ENCODE data around the gene SELE.

Gene SELE

GRCh38 chr1:169731446-169731845 is 2.4 kb downstream of the SELE start:
- ATAC-seq: no peak
- TF ChIP-seq ISL1 (CRISPR knock-in tag; IDR thresholded peaks at IDR 0.05) (no peak), CSDC2 (CRISPR knock-in tag; IDR thresholded peaks at IDR 0.05) (no peak), CSRNP3 (CRISPR knock-in tag; IDR thresholded peaks at IDR 0.05) (no peak), ZFP30 (CRISPR knock-in tag; IDR thresholded peaks at IDR 0.05) (no peak), ZNF8 (CRISPR knock-in tag; IDR thresholded peaks at IDR 0.05) (no peak), SNAI2 (CRISPR knock-in tag; IDR thresholded peaks at IDR 0.05) (no peak), ZNF70 (CRISPR knock-in tag; IDR thresholded peaks at IDR 0.05) (no peak), OSR1 (CRISPR knock-in tag; IDR thresholded peaks at IDR 0.05) (no peak), ARNTL (CRISPR knock-in tag; IDR thresholded peaks at IDR 0.05; ENCODE audit: borderline replicate concordance, low read depth) (no peak), GLIS3 (CRISPR knock-in tag; IDR thresholded peaks at IDR 0.05) (no peak), POU6F1 (CRISPR knock-in tag; IDR thresholded peaks at IDR 0.05; ENCODE audit: borderline replicate concordance, low read depth) (no peak), TOX (CRISPR knock-in tag; IDR thresholded peaks at IDR 0.05; ENCODE audit: borderline replicate concordance) (no peak), TCF4 (CRISPR knock-in tag; IDR thresholded peaks at IDR 0.05; ENCODE audit: borderline replicate concordance) (no peak), BACH2 (CRISPR knock-in tag; IDR thresholded peaks at IDR 0.05; ENCODE audit: borderline replicate concordance) (no peak), PPARA (CRISPR knock-in tag; IDR thresholded peaks at IDR 0.05; ENCODE audit: borderline replicate concordance) (no peak)

GRCh38 chr1:169729991-169730390 is 3.9 kb downstream of the SELE start:
- no peak for ATAC-seq
- TF ChIP-seq ZNF70 (CRISPR knock-in tag; IDR thresholded peaks at IDR 0.05): no peak
- TF ChIP-seq ZNF565 (CRISPR knock-in tag; conservative IDR thresholded peaks at IDR 0.05; ENCODE audit: low read depth): no peak
- no peak for TF ChIP-seq POU6F1 (CRISPR knock-in tag; IDR thresholded peaks at IDR 0.05; ENCODE audit: borderline replicate concordance, low read depth)
- TF ChIP-seq CSDC2 (CRISPR knock-in tag; IDR thresholded peaks at IDR 0.05): no peak
- TF ChIP-seq BACH2 (CRISPR knock-in tag; IDR thresholded peaks at IDR 0.05; ENCODE audit: borderline replicate concordance): no peak
- no peak for TF ChIP-seq PPARA (CRISPR knock-in tag; IDR thresholded peaks at IDR 0.05; ENCODE audit: borderline replicate concordance)
- TF ChIP-seq ARNTL (CRISPR knock-in tag; IDR thresholded peaks at IDR 0.05; ENCODE audit: borderline replicate concordance, low read depth): no peak

GRCh38 chr1:169727307-169727706 is 6.6 kb downstream of the SELE start:
- ATAC-seq: no peak
- TF ChIP-seq ESRRG (CRISPR knock-in tag; IDR thresholded peaks at IDR 0.05): no peak

GRCh38 chr1:169726851-169727250 is 7.0 kb downstream of the SELE start:
- ATAC-seq: no peak
- no peak for TF ChIP-seq CSDC2 (CRISPR knock-in tag; IDR thresholded peaks at IDR 0.05)
- no peak for TF ChIP-seq ISL1 (CRISPR knock-in tag; IDR thresholded peaks at IDR 0.05)
- no peak for TF ChIP-seq RARB (CRISPR knock-in tag; IDR thresholded peaks at IDR 0.05)

GRCh38 chr1:169725930-169726329 is 7.9 kb downstream of the SELE start:
- no peak for ATAC-seq
- TF ChIP-seq ISL1 (CRISPR knock-in tag; IDR thresholded peaks at IDR 0.05) (no peak), ZNF8 (CRISPR knock-in tag; IDR thresholded peaks at IDR 0.05) (no peak), CSRNP3 (CRISPR knock-in tag; IDR thresholded peaks at IDR 0.05) (no peak), ZNF565 (CRISPR knock-in tag; conservative IDR thresholded peaks at IDR 0.05; ENCODE audit: low read depth) (no peak), TCF4 (CRISPR knock-in tag; IDR thresholded peaks at IDR 0.05; ENCODE audit: borderline replicate concordance) (no peak), RARB (CRISPR knock-in tag; IDR thresholded peaks at IDR 0.05) (no peak), ZFP30 (CRISPR knock-in tag; IDR thresholded peaks at IDR 0.05) (no peak), ZC3H10 (CRISPR knock-in tag; IDR thresholded peaks at IDR 0.05) (no peak), POU6F1 (CRISPR knock-in tag; IDR thresholded peaks at IDR 0.05; ENCODE audit: borderline replicate concordance, low read depth) (no peak), TSHZ2 (CRISPR knock-in tag; IDR thresholded peaks at IDR 0.05) (no peak), PPARA (CRISPR knock-in tag; IDR thresholded peaks at IDR 0.05; ENCODE audit: borderline replicate concordance) (no peak), CREB5 (CRISPR knock-in tag; IDR thresholded peaks at IDR 0.05; ENCODE audit: low read depth) (no peak), SNAI2 (CRISPR knock-in tag; IDR thresholded peaks at IDR 0.05) (no peak)
